Midbrain (tissue), 1 donor: ENCODE measurements around the gene KIRREL3.
A peak's percentile ranks its signal among the peaks of the same experiment; 100 is the strongest.

ENCODE experiments used
- DNase-seq: peaks from one replicate; lab custom pipeline; 2025; lab: John Stamatoyannopoulos, UW

KIRREL3 gene

DNA sequence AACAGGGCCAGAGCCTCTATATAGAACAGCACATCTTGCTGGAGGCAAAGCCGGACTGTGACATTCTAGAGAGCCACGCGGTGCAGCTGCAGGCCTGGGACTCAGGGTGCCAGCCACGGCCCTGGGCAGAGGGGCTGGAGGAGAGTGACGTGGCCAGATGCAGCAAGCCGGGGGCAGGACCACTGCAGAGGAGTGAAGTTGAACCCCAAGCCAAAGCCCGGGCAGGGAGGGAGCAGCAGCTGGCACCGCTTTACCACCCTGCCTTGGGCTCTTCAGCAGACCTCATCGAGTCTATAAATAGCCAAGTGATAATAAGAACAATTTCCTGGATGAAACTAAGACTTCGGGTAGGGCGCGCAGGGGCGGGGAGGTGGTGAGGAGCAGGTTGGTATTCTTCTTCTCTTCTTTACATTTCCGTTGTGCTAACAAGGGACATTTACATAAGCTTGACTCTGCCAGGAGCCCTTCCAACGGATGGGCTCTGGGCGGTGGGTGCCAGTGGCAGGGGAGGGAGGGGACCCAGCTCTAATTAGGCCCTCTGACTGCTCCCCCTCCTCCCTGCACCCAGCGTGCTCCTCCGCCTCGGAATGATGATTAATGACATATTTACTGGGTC, 534.9 kb downstream of the KIRREL3 start:
- no peak for DNase-seq

DNA sequence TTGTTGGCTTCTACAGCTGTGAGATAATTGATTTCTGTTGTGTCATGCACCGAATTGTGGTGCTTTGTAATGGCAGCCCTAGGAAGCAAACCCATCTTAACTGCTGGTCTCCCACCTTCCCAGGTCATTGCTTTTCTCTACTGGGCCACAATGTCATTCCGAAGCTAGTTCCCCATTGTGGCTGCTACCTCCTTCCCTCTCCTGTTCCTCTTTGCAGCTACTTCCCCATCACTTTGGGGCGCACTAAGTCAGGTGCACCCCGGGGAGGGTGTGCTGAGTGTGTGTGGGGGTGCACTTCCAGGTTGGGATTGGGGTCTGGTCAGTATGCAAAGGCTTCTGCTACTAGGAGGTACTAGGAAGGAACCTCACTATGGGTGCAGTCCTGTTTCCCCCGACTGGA, 535.8 kb downstream of the KIRREL3 start:
- no peak for DNase-seq

DNA sequence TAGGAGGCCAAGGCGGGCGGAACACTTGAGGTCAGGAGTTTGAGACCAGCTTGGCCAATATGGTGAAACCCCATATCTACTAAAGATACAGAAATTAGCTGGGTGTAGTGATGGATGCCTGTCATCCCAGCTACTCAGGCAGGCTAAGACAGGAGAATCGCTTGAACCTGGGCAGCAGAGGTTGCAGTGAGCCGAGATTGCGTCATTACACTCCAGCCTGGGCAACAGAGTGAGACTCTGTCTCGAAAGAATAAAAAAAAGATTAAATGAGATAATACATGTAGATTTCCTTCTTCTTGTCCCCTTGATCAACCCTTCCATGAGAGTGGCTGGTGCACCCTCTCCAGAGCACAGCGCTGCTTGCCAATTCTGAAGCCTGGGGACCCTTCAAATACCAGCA, 538.1 kb downstream of the KIRREL3 start:
- DNase-seq = no peak

GRCh38 chr11:126461996-126462395, 538.6 kb downstream of the KIRREL3 start:
- DNase-seq = no peak

DNA sequence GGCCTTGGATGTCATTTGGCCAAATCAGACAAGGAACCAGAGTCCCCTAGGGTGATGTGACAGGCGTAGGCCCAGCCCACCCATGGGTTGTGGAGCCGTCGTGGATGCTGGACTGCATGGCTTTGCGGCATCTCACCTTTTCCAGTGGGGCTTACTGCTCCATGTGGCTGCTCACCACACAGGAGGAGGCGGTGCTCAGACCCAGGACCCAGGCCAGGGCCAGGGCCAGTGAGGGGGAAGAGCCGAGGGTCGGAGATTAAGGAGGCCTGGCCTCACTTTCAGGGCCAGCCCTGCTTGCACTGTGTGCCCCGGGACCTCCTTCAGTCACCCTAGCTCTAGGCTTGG, 539.5 kb downstream of the KIRREL3 start:
- no peak for DNase-seq

GRCh38 chr11:126460417-126461095, 540.0 kb downstream of the KIRREL3 start:
- no peak for DNase-seq

- DNase-seq = peak; percentile 58
Measured at GRCh38 chr11:126459691-126460281, 540.8 kb downstream of the KIRREL3 start.

- DNase-seq = no peak
Measured at GRCh38 chr11:126457817-126458216, 542.8 kb downstream of the KIRREL3 start.

DNA sequence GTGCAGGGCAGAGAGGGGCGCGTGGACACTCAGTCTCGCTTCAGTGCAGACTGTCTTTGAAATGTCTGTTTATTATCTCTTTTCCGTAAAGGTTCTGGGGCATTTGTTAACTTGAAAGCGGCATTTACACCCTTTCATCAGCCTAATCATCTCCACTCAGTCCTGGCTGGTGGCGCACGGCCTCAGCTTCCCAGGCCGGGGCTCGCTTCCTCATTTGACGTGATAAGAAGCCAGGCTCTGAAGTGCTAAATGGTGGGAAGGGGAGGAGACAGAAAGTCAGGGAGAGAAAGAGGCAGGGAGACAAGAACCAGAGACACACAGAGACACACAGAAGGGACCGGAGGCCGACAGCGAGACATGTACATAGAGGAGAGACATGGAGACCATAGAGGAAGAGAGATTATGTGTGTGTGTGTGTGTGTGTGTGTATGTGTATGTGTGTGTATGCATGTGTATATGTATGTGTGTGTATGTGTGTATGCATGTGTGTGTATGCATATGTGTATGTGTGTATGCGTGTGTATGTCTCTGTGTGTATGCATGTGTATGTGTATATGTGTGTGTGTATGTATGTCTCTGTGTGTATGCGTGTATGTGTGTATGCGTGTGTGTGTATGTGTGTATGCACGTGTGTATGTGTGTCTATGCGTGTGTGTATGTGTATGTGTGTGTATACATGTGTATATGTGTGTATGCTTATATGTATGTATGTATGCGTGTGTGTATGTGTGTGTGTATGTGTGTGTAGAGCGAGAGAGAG, 543.6 kb downstream of the KIRREL3 start:
- DNase-seq = no peak

DNA sequence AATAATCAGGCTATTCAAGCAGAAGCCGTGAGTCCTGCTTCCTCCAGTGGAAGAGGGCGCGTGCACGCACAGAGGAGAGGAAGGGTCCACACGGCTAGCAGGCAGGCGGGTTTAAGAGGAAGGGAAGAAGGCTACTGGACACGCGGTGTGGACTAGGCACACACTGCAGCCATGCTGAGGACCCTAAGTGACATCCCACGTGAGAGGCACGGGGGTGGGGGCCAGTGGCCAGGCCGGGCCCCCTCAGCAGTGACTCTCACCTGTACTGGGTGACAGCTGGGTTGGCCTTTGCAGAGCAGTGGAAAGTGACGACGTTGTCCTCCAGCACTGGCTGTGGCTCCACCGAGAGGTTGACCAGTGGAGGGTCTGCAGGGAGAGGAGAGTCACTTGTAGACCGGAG, 544.5 kb downstream of the KIRREL3 start:
- no peak for DNase-seq

DNA sequence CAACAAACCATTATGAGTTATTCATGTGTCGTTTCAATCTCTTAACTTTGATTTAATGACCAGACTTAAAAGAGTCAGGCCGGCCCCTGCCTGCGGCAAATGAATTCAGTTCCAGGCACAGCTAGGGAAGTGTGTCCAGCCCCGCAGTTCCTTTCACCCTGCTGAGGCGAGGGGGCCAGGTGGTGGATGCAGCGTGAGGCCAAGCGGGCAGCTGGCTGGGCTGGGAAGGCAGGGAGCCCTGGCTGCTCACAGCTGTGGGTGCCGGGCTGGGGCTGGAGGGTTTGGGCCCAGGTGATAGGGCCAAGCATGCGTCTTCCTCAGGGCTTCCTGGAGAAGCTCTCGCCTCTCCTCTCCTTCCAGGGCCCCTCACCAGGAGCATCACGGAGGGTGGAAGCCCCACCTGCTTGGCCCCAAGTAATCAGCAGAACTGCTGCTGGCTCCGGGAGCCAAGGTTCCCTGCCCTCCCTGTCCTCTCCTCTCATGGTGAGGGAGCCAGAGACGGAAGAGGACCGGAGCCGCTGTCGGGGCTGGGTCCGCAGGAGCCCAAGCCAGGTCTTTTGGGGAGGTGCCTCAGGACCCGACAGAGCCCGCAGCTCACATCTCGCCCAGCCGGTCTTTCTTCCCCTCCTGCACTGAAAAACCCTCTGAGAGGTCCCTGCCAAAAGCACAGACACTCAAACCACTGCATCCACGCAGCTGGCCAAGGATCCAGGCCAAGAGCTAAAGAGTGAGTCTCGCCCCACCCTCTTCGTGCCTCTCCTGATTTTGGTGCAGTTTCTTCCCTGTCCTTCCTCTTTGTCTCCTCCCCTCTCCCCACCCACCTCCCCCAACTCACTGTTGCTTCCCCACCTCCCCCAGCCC, 548.1 kb downstream of the KIRREL3 start:
- DNase-seq = no peak

DNA sequence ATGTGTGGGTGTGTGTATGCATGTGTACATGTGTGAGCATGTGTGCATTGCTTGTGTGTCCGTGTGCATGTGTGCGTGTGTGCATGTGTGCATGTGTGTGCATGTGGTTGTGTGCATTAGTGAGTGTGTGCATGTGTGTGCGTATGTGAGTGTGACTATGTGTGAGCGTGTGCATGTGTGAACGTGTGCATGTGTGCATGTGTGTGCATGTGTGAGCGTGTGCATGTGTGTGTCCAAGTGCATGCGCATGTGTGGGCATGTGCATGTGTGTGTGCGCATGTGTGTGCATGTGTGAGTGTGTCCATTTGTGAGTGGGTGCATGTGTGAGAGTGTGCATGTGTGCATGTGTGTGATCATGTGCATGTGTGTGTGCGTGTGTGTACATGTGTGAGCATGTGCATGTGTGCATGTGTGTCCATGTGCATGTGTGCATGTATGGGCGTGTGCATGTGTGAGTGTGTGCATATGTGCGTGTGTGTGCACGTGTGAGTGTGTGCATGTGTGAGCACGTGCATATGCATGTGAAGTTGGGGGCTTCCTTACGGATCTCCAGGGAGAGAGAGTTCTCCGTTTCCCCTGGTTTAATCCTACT, 549.3 kb downstream of the KIRREL3 start:
- no peak for DNase-seq

- no peak for DNase-seq
Measured at GRCh38 chr11:126450806-126451205, 549.8 kb downstream of the KIRREL3 start.

- DNase-seq = no peak
Measured at GRCh38 chr11:126450198-126450597, 550.4 kb downstream of the KIRREL3 start.

- no peak for DNase-seq
Measured at GRCh38 chr11:126446581-126446980, 554.0 kb downstream of the KIRREL3 start.

- no peak for DNase-seq
Measured at GRCh38 chr11:126444072-126444471, 556.5 kb downstream of the KIRREL3 start.

DNA sequence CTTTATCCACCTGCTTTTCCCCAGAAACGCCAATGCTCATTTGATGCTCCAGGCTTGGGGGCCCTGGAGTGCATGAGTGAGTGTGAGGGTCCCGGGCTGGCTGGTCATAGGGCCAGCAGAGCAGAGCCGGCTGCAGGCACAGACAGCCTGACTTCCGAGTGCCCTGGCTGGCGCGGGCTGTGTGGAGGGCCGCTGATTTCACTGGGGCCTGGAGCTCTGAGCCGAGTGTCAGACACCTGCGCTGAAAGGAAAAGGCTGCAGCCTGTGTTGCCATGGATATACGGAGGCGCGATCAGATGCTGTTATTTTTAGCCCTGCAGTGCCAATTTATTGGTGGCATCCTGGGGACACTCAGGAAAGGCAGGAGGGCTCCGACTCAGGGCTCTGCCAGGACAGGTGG, 557.5 kb downstream of the KIRREL3 start:
- no peak for DNase-seq

- peak; percentile 82 for DNase-seq
Measured at GRCh38 chr11:126440792-126441514, 559.6 kb downstream of the KIRREL3 start.

DNA sequence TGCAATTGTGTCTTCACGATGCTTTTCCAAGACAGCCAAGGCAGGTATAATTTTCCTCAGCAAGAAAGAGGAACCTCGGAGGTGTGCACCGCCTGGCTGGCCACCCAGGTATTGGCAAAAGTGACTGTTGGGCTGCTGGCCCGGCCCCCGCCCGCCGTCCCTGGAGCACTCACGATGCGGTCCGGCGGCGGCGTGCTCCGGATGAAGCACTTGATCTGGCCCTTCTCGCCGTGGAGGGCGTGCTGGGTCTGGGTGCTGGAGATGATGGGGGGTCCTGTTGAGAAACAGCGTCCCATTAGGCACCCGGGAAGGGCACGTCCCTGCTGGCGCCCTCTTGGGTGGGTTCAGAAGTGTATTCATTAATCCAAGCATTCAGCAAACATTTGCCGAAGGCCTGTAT, 560.3 kb downstream of the KIRREL3 start:
- DNase-seq = no peak

DNA sequence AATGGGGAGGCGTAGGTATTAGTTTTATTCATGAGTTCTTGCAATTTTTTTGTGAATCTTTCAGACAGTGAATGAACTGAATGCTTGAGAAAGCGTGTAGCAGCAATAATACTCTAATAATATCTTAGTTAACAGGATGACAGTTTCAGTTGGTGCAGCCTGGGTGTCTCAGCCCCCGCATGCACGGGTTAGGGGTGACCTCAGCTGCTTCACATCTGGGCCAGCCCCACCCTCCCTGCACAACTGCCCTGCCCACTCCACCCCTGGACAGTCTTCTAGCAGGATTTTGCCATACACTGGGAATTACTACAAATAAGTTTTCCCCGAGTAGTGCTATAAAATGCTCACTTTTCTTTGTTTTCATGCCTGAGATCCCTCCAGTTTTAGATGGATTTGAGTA, 561.9 kb downstream of the KIRREL3 start:
- DNase-seq = no peak

DNA sequence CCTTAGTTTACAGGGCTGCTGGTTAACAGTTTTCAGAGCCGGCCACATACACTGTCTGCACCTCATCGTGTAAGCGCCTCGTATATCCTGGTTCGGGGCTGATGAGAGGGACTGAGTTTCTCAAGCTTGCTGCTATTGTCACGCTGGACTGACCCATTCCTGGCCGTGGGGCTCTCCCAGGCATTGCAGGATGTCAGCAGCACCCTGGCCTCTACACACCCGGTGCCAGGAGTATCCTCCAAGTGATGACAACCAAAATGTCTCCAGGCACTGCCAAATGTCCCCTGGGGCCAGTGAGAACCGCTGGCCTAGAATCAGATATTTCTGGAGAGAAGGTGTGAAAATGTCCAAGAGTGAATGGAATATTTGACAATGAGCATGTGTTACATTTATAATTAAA, 562.3 kb downstream of the KIRREL3 start:
- DNase-seq = no peak
